GM21423 (cell line): ENCODE measurements around the gene PDPN.

ENCODE experiments used
- ATAC-seq: cut with Tn5 transposase; IDR thresholded peaks from one replicate; pipeline ENCODE4 v1.9.1; 2021; ENCODE audit warnings: mild to moderate bottlenecking, moderate library complexity; ENCODE audit not compliant: unreplicated experiment

PDPN gene

DNA sequence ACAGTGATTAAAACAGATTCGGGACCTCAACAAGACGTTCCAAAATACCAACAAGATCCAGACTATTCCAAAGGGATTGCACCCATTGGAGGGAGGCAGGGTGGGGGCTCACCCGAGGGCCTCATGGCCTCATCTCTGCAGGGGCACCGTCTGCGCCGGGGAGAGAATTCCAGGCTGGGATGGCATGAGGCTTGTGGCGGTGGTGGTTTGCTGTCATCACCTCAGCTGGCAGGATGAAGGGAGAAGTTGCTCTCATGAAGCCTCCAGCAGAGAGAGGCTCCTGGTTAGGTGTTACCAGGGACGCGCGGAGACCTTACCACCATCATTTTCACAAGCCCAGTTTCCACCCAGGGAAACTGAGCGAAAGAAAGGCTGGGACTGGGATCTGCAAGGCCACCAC, 6.7 kb upstream of the PDPN start:
- no peak for ATAC-seq

DNA sequence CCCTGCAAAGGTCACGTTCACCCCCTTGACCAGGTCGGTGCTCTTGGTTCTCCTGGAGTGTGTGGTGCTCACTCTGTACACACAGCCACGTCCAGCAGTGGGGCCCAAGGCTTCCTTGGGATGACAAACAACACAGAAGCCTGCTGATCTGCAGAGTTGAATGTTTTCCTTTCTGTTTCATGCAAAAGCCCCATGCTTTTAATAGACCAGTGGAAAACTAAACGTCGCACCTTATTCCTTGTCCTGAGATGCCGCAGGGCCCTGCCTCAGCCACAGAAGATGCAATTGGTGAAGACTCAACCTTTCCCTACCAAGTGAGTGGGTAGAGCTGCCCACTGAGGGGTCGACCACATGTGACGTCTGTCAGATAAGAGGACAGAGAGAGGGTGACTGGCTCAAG, 5.8 kb upstream of the PDPN start:
- no peak for ATAC-seq

DNA sequence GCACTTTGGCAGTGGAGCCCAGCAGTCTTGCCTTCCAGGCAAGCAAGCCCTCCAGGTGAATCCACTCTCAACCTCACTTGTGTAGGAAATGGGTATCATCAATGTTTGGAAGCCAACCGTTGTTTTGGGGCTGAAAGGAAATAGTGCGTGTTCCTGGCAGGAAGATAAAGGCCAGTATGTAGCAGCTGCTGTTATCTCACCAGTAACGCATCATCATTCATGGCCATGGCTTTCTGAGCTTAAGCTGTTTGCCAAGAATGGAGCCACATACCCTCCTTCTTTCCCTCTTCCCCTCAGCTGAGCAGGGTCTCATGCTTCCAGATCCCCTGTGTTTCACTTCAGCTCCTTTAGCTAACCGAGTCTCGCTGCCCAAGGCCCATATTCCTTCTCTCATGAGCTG, 2.2 kb upstream of the PDPN start:
- no peak for ATAC-seq

DNA sequence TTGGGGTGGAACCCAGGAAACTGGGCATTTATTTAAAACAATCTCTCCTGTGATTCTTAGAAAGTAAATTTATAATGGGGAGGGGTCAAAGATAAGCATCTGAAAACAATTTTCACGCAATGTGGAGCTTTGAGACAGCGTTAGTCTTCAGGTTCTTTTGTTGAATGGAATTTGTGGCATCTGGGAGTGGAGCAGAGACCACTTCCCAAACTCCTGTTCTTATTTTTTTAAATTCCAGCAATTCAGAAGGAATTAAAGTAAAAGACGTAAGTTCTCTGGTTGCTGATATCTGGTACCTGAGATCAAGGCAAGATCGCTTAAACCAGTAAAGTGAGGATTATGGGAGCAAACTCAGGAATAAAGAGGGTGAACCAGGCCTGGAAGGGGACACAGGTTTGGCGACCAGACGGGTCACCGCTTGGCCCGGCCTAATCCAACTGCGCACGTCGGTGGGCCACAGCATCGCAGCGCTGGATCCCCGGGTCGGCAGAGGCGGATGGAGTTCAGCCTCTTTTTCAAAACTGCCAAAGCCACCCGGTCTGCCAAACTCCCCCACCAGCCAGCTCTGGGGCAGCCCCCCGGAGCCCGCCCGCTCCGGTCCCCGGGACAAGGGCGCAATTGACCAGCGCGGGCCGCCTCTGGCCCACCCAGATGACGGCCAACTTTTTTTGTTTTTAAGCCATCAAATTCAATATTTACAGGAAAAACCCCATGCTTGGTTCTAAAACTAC, 754 bp upstream of the PDPN start:
- ATAC-seq: no peak

DNA sequence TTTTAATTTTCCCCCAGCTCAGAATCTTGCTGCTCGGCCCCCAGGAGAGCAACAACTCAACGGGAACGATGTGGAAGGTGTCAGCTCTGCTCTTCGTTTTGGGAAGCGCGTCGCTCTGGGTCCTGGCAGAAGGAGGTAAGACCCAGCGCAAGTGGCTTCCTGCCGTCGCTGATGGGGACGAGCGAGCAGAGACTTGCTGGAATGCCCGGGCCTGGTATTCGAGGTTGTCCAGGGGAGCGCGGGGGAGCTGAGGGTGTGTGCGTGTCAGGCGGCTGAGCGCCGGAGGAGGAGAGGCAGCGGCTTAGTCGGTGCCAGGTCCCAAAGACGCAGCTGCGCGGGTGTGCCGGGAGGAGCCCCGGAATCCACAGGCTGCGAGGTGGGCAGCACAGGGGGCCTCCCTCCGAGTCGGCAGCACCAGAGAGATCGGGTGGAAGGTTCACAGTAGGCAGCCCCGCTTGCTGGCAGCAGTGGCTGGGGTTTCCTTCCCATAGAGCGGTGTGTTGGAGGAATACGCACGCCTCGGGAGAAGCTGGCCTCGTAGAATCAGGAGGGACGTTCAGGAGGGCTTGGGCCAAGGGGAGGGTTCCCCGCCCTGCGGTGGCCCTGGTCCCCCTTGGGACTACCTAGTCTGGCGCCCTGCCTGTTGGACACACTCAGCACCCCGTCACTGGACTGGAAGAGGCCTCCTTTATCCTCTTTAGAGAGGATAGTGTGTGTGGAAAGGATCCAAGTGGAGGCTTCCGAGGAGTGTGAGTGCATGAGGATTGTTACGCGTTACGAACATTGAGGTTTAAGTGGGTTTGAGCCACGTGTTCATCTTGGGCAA, 547 bp downstream of the PDPN start:
- no peak for ATAC-seq

DNA sequence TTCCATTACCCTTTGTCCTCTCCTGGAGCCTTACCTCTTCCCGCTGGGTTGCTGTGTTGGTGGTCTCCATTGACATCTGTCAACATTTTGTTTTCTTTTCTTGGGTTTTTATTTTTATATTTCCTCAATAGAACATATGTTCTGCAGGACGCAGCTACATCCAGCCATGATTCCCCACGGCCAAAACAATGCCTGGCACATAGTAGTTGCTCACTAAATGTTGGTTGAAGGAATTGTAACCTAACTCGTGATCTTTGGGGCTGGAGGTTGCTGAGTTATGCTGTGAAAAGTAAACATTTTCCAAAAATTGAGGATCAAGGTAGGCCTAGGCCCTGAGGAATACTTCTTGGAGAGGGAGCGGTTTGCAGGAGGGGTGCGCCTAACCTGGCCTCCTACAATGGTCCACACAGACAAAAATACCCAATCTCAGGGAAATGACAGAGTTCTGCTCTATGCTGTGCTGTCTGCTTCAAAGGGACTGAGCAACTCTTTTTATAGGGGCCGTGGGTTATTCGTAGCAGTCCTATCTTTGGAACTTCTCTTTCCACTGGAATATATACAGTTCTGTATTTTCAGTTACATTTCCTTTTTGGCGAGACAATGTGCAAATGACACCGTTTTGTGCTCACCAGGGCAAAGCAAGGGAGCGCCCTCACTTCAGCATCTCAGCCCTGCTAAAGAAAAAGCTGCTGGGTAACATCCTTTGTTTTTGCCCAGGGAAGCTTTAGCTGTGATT, 1.4 kb downstream of the PDPN start:
- ATAC-seq: no peak

DNA sequence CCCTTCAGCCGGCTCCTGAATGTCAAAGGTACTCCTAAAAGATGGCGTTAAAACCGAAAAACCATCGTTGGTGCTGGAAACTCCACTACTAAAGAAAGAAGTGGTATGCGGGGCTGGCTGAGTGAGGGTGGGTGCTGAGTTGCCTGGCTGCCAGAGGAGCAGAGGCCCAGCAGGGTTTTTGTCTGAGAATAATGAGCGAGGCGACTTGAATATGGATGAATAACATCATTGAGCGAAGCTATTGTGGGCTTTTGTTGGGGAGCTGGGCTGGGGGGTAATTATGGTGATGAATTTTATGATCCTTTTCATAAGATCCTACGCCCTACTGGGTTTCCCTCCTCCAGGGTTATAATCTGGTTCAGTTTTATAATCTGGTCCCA, 2.0 kb downstream of the PDPN start:
- ATAC-seq: no peak

DNA sequence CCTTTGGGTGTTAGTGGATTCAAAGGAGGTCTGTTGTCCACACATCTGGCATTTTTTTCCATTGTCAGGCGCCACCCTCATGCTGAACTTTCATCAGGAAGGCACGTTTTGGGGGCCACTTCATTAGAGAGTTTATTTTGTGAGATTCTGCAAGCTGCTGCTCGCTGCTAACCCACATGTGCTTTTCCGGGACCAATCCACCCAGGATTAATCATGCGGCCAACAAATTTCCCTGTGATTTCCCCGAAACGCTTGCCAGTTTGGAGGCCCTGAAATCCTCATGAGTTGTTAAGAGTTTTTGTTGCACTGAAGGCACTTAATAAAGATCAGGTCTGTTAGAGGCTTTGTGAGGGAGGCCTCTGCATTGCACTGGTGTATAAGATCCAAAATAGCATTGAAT, 2.4 kb downstream of the PDPN start:
- no peak for ATAC-seq

DNA sequence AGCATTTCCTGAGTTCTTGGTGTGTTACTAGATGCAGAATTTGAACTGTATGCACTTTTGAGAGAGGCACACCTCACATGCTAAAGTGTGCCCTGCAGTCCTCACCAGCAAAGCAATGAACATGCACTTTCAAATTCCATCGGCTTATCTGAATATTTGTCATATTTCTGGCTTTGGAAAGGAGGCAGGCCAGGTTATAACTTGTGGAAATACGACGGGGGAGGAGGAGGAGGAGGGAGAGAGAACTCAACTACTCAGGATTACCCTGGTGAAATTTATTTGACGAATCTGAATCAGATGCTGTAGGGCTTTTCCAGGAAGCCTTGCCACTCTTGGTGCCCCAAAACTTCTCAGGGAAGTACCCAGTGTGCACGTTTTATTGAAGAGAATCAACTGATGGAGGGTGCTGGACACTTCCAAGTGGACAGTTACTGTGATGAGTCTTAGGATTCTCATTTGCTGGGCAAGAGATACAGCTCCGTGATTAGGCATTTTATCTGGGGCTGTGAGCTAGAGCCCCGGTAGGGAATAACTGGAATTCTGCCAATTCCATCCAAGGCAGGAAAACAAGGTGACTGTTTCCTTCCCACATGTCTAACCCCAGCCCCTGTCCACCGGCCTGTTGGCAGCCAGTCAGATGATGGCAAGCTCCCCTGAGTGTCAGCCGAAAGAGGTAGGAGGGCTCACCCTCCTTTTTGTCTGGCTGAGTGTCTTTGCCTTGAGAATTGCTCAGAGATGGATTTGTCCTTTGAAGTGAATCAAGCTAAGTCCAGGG, 3.8 kb downstream of the PDPN start:
- ATAC-seq: no peak

DNA sequence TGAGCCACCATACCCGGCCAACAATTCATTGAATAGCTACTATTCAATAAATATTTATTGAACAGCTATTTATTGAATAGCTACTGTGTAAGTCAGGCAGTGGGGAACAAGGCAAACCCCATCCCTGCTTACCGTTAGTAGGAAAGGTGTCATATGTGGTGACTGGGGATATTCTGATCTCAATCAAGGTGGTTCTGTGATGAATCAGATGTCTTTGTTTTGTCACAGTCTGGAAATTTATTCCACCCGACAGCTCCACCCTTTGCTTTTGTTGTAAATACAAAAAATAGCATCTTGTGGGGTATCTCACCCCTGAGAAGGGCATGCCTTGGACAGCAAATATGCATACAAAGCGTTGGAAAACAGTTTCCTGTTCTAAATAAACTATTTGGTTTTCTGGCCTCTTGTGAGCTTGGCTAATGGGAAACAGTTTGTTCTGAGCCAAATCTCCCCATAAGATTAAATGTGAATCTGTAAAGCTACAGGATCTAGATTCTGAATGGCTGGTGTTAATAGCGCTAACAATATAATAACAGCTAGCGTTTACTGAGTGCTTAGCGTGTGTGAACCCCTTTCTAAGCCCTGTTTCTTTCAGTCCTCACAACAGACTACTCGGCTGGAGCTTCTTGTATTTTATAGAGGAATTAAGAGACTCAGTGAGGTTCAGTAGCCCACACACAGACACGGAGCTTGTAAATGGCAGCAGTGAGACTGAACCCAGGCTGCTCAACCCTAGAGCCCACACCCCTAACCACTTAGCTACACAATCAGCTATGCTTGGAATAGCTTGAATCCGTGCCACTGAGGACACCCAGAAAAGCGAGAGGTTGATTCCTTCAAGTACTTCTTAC, 5.5 kb downstream of the PDPN start:
- ATAC-seq: no peak

DNA sequence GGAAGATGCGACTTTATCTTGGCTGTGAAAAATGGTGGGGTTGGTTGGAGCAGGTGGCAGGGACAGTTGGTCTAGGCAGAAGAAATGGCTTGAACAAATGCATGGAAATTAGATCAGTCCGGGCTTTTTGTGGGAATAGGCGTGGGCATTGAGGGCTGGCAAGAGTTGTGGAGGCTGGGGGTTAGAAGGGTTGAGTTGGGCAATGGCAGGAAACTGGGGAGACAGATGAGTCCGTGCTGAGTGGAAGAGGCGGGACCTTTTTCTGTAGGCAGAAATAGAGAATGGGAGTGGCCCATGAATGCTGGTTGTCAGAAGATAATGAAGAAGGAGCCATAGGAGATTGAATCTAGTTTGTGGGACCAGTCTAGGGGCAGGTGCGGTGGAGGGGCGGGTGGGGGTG, 6.9 kb downstream of the PDPN start:
- ATAC-seq: no peak

DNA sequence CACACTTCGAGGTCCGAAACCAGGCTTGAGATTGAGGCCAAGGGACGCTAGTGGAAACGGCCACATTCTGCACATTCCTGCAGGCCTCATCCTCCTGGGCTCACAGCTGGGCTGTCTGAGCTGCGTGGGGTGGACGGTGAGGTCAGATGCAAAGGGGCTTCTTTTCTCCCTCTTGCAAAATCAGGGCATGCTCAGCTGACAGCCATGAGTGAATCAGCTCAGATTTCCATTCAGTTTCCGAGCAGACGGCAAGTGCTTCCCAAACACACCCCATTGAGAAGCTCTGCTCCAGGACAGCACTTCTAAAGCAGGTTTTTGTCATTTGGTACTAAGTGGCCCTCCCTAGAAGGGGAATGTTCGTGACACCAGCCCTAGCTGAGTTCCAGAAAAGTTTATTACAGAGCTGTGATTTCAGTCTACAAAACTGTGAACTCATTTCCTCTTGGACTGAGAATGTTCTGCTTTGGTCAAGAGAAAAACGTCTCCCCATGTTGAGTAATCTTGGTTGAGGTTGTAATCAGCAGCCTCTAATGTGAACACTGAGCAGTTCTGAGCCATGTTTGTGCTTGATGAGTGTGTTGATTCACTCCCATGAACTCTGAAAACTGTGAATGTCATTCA, 10.0 kb downstream of the PDPN start:
- ATAC-seq: no peak

DNA sequence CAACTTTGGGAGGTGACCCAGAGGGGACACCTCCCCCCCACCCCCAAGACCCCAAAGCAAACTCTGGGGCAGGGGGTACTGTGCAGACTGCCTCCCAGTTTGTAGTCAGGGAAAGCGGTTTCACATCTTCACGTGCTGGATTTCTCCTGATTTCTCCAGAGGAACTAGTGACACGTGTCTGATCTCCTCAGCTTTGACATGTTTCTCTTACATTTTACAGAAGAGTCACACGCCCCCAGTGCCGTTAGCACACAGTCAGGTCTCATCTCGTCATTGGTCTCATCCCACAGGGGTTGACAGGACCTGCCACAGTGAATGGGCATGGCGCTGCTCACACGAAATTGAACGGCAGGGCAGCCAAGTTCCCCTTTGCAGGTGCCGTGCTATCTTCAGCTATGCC, 11.8 kb downstream of the PDPN start:
- ATAC-seq: no peak

DNA sequence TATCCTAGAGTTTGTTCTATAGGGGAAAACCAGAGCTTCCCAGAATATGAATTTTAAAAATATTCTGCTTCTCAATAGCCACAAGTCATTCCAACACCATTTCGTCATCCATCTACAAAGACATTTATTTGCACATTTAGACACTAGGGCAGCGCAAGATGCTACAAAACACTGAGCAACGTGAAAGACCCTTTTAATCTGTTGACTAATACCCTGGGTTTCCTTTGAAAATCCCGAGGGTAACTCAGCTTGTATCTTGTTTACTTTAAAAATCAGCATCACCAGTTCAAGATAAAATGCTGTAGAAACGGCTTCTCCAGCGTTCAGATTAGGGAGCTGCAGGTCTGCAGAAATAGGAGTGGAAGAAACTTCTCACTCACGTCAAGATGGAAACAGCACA, 13.5 kb downstream of the PDPN start:
- ATAC-seq: no peak

DNA sequence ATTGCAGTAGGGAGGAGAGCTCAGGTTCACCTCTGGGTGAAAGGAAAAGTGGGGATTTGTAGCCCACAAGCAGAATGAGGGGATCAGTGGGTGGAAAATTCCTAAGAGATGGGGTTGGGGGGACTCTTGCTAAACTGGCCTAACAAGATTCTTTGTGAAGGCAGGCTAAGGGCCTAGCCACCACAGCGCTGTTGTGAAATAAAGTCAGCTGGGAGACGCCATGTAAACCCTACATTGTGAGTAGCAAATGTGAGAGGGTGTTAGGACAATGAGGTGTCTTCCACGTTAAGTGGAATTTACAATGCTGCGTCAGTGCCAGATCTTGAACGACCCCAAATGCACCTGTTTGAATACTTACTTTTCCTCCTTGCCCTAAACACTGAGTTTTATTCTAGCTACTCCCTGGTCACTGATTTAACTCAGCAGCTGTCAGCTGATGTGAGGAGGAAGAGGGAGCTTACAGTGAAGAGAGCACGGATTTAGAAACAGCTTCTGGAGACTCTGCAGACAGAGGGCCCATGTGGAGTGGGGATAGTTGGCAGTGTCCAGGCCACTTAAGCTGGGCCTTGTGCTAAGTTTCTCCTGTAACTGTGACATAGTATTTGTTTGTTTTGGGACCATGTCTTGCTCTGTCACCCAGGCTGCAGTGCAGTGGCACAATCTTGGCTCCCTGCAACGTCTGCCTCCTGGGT, 17.3 kb downstream of the PDPN start:
- no peak for ATAC-seq

DNA sequence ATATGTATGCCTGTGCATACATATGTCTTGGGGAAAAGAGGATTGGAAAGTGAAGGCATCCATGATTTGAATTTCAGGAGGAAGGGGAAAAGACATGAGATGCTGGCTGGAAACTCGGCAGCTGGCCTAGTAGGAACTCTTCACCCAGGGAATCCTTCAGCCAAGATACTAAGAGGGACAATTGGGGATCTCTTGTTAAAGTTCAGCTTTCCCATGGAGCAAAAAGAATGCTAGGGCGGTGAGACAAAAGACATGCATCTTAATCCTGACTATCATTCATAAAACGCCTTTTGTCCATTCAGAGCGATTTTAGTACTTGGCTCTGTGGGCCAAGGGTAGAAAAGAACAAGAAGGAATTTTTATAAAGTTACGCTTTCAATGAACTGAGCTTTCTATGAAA, 20.5 kb downstream of the PDPN start:
- ATAC-seq: no peak

DNA sequence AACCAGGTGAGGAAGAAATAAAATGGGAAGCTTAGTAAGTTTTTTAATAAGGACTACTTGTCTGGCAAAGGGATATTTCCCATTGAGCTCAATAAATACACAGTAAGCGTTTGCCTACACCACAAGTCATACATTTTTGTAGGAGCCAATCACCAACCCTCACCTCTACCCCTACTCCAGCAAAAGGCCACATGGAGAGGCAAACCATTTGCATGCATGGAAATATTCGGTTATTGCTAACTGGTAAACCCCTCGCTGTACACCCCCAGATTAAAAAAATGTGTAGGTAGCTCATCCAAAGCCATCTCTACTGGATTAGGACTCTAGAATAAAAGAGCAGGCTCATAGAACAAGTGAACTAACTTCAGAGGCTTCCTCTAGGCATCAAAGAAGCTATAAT, 21.1 kb downstream of the PDPN start:
- no peak for ATAC-seq

DNA sequence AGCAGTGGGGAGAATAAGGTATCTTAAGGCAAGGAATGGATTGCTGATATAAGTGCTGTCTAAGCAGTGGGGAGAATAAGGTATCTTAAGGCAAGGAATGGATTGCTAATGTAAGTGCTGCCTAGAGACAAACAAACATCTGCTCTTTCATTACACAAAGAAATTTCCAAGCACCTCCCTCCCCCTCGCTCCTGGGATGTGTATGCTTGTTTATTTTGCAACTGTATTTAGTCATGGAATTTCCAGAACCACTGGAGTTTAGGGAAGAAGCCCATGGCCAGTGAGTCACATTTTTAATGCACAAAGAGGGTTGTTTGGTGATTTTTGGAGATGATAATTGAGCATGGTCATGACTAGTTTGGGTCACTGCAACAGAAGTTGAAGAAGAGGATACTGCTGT, 21.5 kb downstream of the PDPN start:
- no peak for ATAC-seq

DNA sequence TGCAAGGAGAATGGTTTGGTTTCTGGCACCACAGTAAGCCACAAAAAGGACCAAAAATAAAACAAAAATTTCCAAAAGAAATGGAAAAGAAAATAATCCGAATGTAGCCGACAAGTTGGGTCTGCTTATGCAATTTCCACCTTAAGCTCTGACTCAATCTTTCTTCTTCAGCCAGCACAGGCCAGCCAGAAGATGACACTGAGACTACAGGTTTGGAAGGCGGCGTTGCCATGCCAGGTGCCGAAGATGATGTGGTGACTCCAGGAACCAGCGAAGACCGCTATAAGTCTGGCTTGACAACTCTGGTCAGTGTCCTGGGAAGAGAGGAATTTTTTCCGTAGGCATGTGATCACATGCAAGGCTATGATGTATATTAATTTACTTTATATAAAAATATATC, 23.4 kb downstream of the PDPN start:
- no peak for ATAC-seq
